ENCODE results near the gene MAP2K7.

- no peak for TF ChIP-seq CTCF (IDR thresholded peaks at IDR 0.05; ENCODE audit: borderline replicate concordance, extremely low read depth, low read length, poor library complexity, severe bottlenecking)
- TF ChIP-seq EZH2 (IDR thresholded peaks at IDR 0.05; ENCODE audit: borderline replicate concordance, low read depth, low read length, severe bottlenecking): no peak
These were observed 5.2 kb downstream of the MAP2K7 start for GRCh38 chr19:7908742-7909461.

Data from DND-41 (cell line).